Stimulated activated CD4-positive, alpha-beta T cell treated with anti-CD3 and anti-CD28 coated beads, Interleukin-12 subunit alpha, Interleukin-12 subunit beta, amount 100 ng/mL, for 4 hours (primary cell): ENCODE measurements around the gene KLHDC4.
"Not testable (repeated sequence)": the region's sequence is repeated elsewhere in the genome, so short reads cannot be mapped to it uniquely, and the experiment has no call there.

Source experiments
- DNase-seq: peaks from one replicate; pipeline ENCODE4 v3.0.0-alpha.2; 2020

The KLHDC4 gene

GRCh38 chr16:87765776-87766484 lies at the start of gene KLHDC4:
Gene KLHDC4 (minus strand): TSS chr16:87765986. CDS start chr16:87765890, 96 bp downstream.
- DNase-seq: peak; percentile 84

GRCh38 chr16:87815567-87815966 lies 49.8 kb upstream of the KLHDC4 start:
- no peak for DNase-seq

GRCh38 chr16:87812200-87812656 lies 46.4 kb upstream of the KLHDC4 start:
- no peak for DNase-seq

- DNase-seq: not testable (repeated sequence)
Observed at GRCh38 chr16:87811454-87811853, 45.7 kb upstream of the KLHDC4 start.

GRCh38 chr16:87809150-87809902 lies 43.5 kb upstream of the KLHDC4 start:
- DNase-seq: no peak

- DNase-seq: no peak
Observed at GRCh38 chr16:87808108-87808507, 42.3 kb upstream of the KLHDC4 start.

GRCh38 chr16:87806641-87807546 lies 41.1 kb upstream of the KLHDC4 start:
- DNase-seq: peak; percentile 46

- DNase-seq: no peak
Observed at GRCh38 chr16:87806261-87806640, 40.5 kb upstream of the KLHDC4 start.

GRCh38 chr16:87803385-87803784 lies 37.6 kb upstream of the KLHDC4 start:
- no peak for DNase-seq

GRCh38 chr16:87802670-87803069 lies 36.9 kb upstream of the KLHDC4 start:
- no peak for DNase-seq

- DNase-seq: no peak
Observed at GRCh38 chr16:87801679-87802259, 36.0 kb upstream of the KLHDC4 start.

GRCh38 chr16:87800497-87800896 lies 34.7 kb upstream of the KLHDC4 start:
- no peak for DNase-seq

- DNase-seq: no peak
Observed at GRCh38 chr16:87795336-87795735, 29.6 kb upstream of the KLHDC4 start.

GRCh38 chr16:87794485-87795078 lies 28.8 kb upstream of the KLHDC4 start:
- DNase-seq: no peak

GRCh38 chr16:87792205-87792565 lies 26.4 kb upstream of the KLHDC4 start:
- no peak for DNase-seq

GRCh38 chr16:87791295-87792204 lies 25.8 kb upstream of the KLHDC4 start:
- no peak for DNase-seq

GRCh38 chr16:87790292-87791100 lies 24.7 kb upstream of the KLHDC4 start:
- DNase-seq: no peak

GRCh38 chr16:87789437-87790291 lies 23.9 kb upstream of the KLHDC4 start:
- DNase-seq: no peak

GRCh38 chr16:87788730-87789436 lies 23.1 kb upstream of the KLHDC4 start:
- not testable (repeated sequence) for DNase-seq
